HTERT RPE-1 (cell line): Measurements from ENCODE around the gene HIGD1C.

ENCODE experiments used
- in situ Hi-C: fragments of 300-500 bp; cut with MboI; formaldehyde crosslinking; loops from 4 replicates; pipeline ENCODE4 v1.14.3; 2020; ENCODE audit warnings: low sequenced_read_pairs

Gene HIGD1C

GRCh38 chr12:50981319-50982239, 29.2 kb downstream of the HIGD1C start:
- in situ Hi-C loops = no loop called here

- in situ Hi-C loops = no loop called here
Measured at GRCh38 chr12:50984586-50985298, 32.4 kb downstream of the HIGD1C start.

GRCh38 chr12:50985322-50985721, 33.0 kb downstream of the HIGD1C start:
- in situ Hi-C loops = no loop called here

- in situ Hi-C loops = no loop called here
Measured at GRCh38 chr12:50986966-50987737, 34.8 kb downstream of the HIGD1C start.

- in situ Hi-C loops = no loop called here
Measured at GRCh38 chr12:50988051-50988450, 35.7 kb downstream of the HIGD1C start.

- in situ Hi-C loops = no loop called here
Measured at GRCh38 chr12:50988871-50989270, 36.5 kb downstream of the HIGD1C start.

GRCh38 chr12:50990147-50990727, 37.9 kb downstream of the HIGD1C start:
- in situ Hi-C loops = no loop called here

- in situ Hi-C loops = no loop called here
Measured at GRCh38 chr12:50990791-50991190, 38.4 kb downstream of the HIGD1C start.

- in situ Hi-C loops = no loop called here
Measured at GRCh38 chr12:50991291-50991690, 38.9 kb downstream of the HIGD1C start.

GRCh38 chr12:50992819-50993218, 40.5 kb downstream of the HIGD1C start:
- in situ Hi-C loops = no loop called here

- in situ Hi-C loops = no loop called here
Measured at GRCh38 chr12:50999093-50999492, 46.7 kb downstream of the HIGD1C start.

- in situ Hi-C loops = no loop called here
Measured at GRCh38 chr12:51000245-51000644, 47.9 kb downstream of the HIGD1C start.

GRCh38 chr12:51001799-51002198, 49.5 kb downstream of the HIGD1C start:
- in situ Hi-C loops = no loop called here

- in situ Hi-C loops = no loop called here
Measured at GRCh38 chr12:51004504-51004903, 52.2 kb downstream of the HIGD1C start.

- in situ Hi-C loops = no loop called here
Measured at GRCh38 chr12:51005030-51005429, 52.7 kb downstream of the HIGD1C start.

- in situ Hi-C loops = no loop called here
Measured at GRCh38 chr12:51005671-51006070, 53.3 kb downstream of the HIGD1C start.

- in situ Hi-C loops = no loop called here
Measured at GRCh38 chr12:51008329-51009055, 56.1 kb downstream of the HIGD1C start.

- in situ Hi-C loops = no loop called here
Measured at GRCh38 chr12:51009056-51009440, 56.7 kb downstream of the HIGD1C start.

GRCh38 chr12:51011955-51012354, 59.6 kb downstream of the HIGD1C start:
- in situ Hi-C loops = no loop called here

- in situ Hi-C loops = no loop called here
Measured at GRCh38 chr12:51012570-51013236, 60.4 kb downstream of the HIGD1C start.
